ENCODE data around the gene UNC13C. TPM values are rescaled to one million over a fixed set of nuclear protein-coding genes. Genes with fewer than 3 reads are reported as not detected.

Gene UNC13C
- total RNA-seq, 1 donor from 2014 or later: not detected

DNA sequence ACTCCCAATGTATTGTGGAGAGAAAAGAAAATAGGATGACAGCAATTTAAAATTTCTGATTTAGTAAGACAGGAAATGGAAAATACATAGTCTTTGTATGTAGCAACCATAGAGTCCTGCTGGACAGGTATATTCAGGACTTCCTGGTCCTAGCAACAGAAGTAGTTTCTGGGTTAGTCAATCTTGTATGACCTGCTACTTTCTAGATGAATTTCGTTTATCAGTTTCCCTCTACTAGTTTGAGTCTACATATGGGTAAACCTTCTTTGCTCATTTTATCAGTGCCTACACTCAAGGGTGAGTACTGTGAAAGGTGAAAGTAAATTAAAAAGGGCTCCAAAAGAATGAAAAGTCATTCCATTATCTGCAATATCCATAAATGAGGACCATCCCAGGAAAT is 309.8 kb downstream of the UNC13C start:
- Mint-ChIP-seq H3K27ac (no peak overlapping the region), H3K4me1 (ENCODE audit: low read depth) (peaks cover 5% of the 10 kb centered on the region), H3K4me3 (ENCODE audit: low read depth) (no peak overlapping the region), H3K36me3 (ENCODE audit: low read depth) (no peaks in the 10 kb centered on the region), H3K27me3 (ENCODE audit: low read depth) (no peaks in the 10 kb centered on the region), H3K9me3 (no peaks in the 10 kb centered on the region)
- DNase-seq (ENCODE audit: low spot score): no peak
- intact Hi-C loops (cut with micrococcal nuclease): no loop called here

DNA sequence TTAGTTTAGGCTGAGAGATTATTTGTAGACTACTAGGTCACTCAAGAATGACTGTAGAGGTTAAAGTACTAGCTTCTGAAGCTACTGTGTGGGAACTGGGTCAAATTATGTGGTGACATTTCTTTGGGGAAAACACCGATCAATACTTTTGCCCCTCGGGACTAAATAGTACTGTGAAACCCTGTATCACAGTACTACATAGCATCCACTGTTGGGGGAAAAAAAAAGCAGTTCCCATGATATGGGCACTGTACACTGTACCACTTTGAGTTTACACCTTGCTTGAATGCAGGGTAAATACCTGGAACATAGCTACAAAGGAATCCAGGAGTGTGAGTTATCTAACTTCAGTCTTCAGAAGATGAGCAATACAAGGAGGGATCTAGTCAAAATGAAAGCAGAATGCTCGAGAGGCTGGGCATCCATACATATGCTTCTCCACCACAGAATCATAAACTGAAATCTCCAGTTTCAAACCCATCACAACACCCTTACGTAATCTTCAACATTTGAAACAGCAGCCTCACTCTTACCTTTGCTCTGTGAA is 311.4 kb downstream of the UNC13C start:
- no peaks in the 10 kb centered on the region for H3K27me3 Mint-ChIP-seq (ENCODE audit: low read depth)
- H3K4me3 Mint-ChIP-seq (ENCODE audit: low read depth): no peak overlapping the region
- no peak overlapping the region for H3K27ac Mint-ChIP-seq
- H3K4me1 Mint-ChIP-seq (ENCODE audit: low read depth): peaks cover 5% of the 10 kb centered on the region
- DNase-seq (ENCODE audit: low spot score): no peak
- intact Hi-C loops (cut with micrococcal nuclease): no loop called here
- H3K9me3 Mint-ChIP-seq: no peaks in the 10 kb centered on the region
- no peaks in the 10 kb centered on the region for H3K36me3 Mint-ChIP-seq (ENCODE audit: low read depth)

DNA sequence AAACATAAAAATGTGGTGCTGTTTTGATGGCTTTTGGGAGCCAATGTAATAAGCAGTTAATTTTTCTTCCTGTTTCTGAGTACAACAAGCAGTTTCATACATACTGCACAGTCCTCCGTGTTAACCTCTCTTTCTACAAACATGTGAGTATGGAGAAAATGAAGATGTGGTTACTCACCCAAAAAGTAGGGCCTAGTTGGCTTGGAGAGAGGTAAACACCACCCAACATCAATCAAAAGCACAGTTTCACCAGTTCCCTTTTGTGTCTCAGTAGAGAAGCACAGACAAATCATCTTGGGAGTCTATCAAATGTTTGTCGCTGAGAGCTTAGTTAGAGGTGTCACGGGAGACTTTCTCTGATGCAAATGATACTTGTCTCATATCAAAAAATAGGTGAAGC is 320.2 kb downstream of the UNC13C start:
- intact Hi-C loops (cut with micrococcal nuclease): no loop called here
- no peak for DNase-seq (ENCODE audit: low spot score)
- Mint-ChIP-seq H3K9me3 (no peaks in the 10 kb centered on the region), H3K27me3 (ENCODE audit: low read depth) (no peaks in the 10 kb centered on the region), H3K27ac (no peak overlapping the region), H3K4me3 (ENCODE audit: low read depth) (no peak overlapping the region), H3K36me3 (ENCODE audit: low read depth) (no peaks in the 10 kb centered on the region), H3K4me1 (ENCODE audit: low read depth) (no peaks in the 10 kb centered on the region)

DNA sequence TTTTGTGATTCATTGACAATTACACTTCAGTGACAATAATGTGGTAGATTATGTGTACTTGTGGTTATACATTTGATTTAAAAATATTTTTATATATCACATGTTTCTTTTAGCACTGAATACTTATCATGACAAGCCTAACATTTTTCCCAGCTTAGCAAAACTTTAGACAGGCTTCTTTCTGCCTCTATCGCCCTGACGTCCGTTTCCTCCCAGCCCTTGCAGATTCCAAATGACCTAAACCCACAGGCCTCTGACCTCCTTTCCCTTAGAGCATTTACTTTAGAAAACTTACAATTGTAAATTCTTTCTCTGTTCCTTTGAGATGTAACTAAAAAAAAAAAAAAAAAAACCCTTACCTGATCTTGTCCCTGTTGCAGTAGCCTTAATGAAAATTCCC is 326.1 kb downstream of the UNC13C start:
- Mint-ChIP-seq H3K27me3 (ENCODE audit: low read depth) (no peaks in the 10 kb centered on the region), H3K36me3 (ENCODE audit: low read depth) (no peaks in the 10 kb centered on the region), H3K4me1 (ENCODE audit: low read depth) (no peaks in the 10 kb centered on the region), H3K4me3 (ENCODE audit: low read depth) (no peak overlapping the region), H3K9me3 (no peaks in the 10 kb centered on the region), H3K27ac (no peak overlapping the region)
- intact Hi-C loops (cut with micrococcal nuclease): no loop called here
- DNase-seq (ENCODE audit: low spot score): no peak

DNA sequence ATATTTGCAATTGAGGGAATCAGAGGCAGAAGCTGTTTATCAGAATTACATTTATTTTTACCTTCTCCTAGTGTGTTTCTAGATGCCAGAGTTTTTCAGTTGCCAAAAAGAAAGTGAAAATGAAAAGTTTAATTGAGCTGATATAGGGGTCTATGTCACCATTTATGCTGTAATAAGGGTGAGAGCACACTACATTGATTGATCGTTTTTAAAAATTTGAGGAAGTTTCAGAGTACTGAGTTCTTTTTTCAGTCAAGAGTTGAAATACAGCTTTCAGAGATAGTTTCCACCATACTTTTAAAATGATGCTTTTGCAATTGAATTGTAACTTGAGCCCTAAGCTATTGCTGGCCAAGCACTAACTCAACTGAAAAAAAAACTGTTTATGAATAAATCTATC is 326.9 kb downstream of the UNC13C start:
- no peak overlapping the region for H3K4me3 Mint-ChIP-seq (ENCODE audit: low read depth)
- no peaks in the 10 kb centered on the region for H3K27me3 Mint-ChIP-seq (ENCODE audit: low read depth)
- no peaks in the 10 kb centered on the region for H3K36me3 Mint-ChIP-seq (ENCODE audit: low read depth)
- intact Hi-C loops (cut with micrococcal nuclease): no loop called here
- no peaks in the 10 kb centered on the region for H3K9me3 Mint-ChIP-seq
- no peak overlapping the region for H3K27ac Mint-ChIP-seq
- no peaks in the 10 kb centered on the region for H3K4me1 Mint-ChIP-seq (ENCODE audit: low read depth)
- no peak for DNase-seq (ENCODE audit: low spot score)

DNA sequence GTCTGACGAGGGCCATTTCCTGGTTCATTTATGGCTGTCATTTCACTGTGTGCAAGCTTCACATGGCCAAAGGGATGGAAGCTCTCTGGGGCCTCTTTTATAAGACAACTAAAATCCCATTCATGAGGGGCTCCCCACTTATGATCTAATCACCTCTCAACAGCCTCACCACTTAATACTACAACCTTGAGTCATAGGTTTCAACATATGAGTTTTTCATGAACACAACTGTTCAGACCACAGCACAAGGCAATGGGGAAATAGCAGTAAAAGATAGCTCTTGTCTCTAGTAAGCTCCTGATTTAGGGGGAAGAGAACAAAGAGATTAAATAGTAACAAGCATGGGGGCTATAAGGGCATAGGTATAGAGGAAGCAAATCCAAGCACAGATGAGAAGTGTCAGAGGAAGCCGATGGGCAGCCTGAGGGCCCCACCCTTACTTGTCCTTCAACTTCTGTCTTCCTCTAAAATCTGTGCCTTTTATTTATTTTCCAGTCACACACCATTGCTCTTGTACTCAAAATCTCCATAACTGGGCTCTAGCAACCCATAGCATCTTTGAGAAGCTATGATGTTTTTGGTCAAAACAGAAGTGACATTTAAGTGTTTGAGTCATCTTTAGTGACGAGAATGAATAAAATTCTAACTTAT is 329.1 kb downstream of the UNC13C start:
- intact Hi-C loops (cut with micrococcal nuclease): no loop called here

DNA sequence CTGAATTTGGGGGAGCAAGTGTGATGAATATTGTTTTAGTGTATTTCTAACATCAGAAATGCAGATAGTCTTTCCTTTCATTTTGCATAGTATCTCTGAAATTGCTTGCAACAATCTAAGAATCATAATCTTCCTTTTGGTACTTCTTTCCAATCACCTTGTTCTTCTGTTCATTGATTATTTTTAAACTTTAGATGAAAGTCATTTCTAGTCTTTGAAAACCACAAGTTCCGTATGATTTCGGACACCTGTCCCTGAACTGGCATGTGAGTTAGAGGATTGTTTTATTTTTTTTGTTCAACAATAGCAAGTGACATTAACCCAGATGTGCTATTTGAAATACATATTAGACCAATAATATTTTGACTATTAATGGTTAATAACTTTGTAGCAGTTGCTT is 329.7 kb downstream of the UNC13C start:
- Mint-ChIP-seq H3K9me3 (no peaks in the 10 kb centered on the region), H3K4me1 (ENCODE audit: low read depth) (no peaks in the 10 kb centered on the region), H3K36me3 (ENCODE audit: low read depth) (no peaks in the 10 kb centered on the region), H3K4me3 (ENCODE audit: low read depth) (no peak overlapping the region), H3K27me3 (ENCODE audit: low read depth) (no peaks in the 10 kb centered on the region), H3K27ac (no peak overlapping the region)
- DNase-seq (ENCODE audit: low spot score): no peak
- intact Hi-C loops (cut with micrococcal nuclease): no loop called here

More for the DNA sequence above, 329.1 kb downstream of the UNC13C start:
- DNase-seq (ENCODE audit: low spot score): no peak
- Mint-ChIP-seq H3K27me3 (ENCODE audit: low read depth) (no peaks in the 10 kb centered on the region), H3K4me3 (ENCODE audit: low read depth) (no peak overlapping the region), H3K9me3 (no peaks in the 10 kb centered on the region), H3K27ac (no peak overlapping the region), H3K36me3 (ENCODE audit: low read depth) (no peaks in the 10 kb centered on the region), H3K4me1 (ENCODE audit: low read depth) (no peaks in the 10 kb centered on the region)

DNA sequence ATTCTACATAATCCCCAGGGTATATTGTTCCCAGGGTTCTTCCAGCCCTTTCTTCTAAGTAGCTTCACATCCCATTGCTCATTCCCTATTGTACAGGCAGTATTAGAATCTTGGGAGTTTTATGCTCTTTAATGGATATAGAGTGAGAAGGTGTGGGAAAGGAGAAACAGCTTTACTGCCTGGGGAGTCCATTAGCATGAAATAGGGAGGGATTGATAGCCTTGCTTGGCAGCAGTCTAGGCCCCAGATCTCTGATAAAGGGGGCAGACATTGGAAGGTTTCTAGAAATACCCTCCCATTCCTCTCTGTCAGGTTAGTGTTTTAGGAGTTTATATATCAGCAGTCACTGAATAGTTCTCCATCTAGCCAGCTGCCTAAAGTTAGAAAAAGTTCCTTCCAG is 334.3 kb downstream of the UNC13C start:
- intact Hi-C loops (cut with micrococcal nuclease): no loop called here

DNA sequence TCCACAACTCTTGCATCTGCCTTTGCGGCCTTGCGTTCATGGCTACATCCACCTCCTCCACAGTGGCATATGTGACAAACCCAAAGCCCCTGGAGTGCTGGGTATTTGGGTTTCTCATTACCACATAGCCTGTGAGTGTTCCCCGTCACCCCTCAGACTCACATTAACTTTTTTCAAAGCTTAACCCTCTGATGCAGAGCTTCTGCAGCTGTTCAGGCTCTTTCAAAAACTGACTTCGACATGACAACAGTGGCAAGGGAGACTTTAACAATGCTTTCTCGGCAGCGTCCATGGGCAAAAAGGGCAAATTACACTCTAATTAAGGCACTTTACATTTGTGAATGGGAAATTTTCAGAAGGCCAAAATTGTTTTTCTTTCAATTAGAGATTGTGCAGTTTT is 343.2 kb downstream of the UNC13C start:
- intact Hi-C loops (cut with micrococcal nuclease): no loop called here
- H3K27ac Mint-ChIP-seq: no peak overlapping the region
- no peak overlapping the region for H3K4me3 Mint-ChIP-seq (ENCODE audit: low read depth)
- no peaks in the 10 kb centered on the region for H3K27me3 Mint-ChIP-seq (ENCODE audit: low read depth)
- DNase-seq (ENCODE audit: low spot score): no peak
- H3K4me1 Mint-ChIP-seq (ENCODE audit: low read depth): no peaks in the 10 kb centered on the region
- H3K36me3 Mint-ChIP-seq (ENCODE audit: low read depth): no peaks in the 10 kb centered on the region
- H3K9me3 Mint-ChIP-seq: no peaks in the 10 kb centered on the region

More for the DNA sequence above, 334.3 kb downstream of the UNC13C start:
- Mint-ChIP-seq H3K9me3 (no peaks in the 10 kb centered on the region), H3K27me3 (ENCODE audit: low read depth) (no peaks in the 10 kb centered on the region), H3K4me3 (ENCODE audit: low read depth) (no peak overlapping the region), H3K27ac (no peak overlapping the region), H3K4me1 (ENCODE audit: low read depth) (no peaks in the 10 kb centered on the region), H3K36me3 (ENCODE audit: low read depth) (no peaks in the 10 kb centered on the region)
- no peak for DNase-seq (ENCODE audit: low spot score)

DNA sequence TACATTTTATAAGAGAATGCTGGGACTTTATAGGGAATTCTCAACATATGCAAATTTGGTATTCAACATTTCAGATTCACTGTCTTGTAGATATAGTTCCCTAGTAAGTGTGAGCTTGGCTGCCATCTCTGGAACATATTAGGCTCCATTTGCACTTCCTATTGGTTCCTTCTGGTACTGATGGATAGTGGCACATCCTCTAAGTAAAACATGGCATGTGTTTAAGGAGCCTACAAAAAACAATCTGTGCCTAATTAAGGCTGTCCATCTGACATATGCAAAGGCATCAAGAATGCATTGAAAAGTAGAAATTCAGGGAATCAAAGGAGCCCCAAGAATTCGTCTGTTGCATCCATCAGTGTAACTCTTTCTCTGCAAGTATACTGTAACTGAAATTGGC is 344.1 kb downstream of the UNC13C start:
- Mint-ChIP-seq H3K4me3 (ENCODE audit: low read depth) (no peak overlapping the region), H3K4me1 (ENCODE audit: low read depth) (no peaks in the 10 kb centered on the region), H3K9me3 (no peaks in the 10 kb centered on the region), H3K27ac (no peak overlapping the region), H3K27me3 (ENCODE audit: low read depth) (no peaks in the 10 kb centered on the region), H3K36me3 (ENCODE audit: low read depth) (no peaks in the 10 kb centered on the region)
- no peak for DNase-seq (ENCODE audit: low spot score)
- intact Hi-C loops (cut with micrococcal nuclease): no loop called here

DNA sequence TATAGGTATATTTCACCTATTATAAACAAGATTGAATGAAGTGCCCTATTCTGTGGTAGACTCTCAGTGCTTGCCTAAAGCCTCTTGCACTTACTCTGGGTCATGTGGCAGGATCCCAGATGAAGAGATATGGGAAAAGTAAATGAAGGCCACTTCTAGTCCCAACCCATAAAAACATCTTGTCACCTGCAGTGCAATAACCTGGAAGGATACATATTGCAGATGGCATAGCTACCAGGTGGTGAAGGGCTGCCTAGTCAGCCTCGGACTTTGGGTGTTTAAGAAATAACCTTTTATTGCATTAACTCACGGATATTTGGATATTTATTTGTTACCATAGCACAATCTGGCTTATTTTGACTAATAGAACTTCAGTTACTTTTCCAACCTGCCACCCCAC is 367.1 kb downstream of the UNC13C start:
- Mint-ChIP-seq H3K4me3 (ENCODE audit: low read depth) (no peak overlapping the region), H3K4me1 (ENCODE audit: low read depth) (no peaks in the 10 kb centered on the region), H3K27me3 (ENCODE audit: low read depth) (no peaks in the 10 kb centered on the region), H3K36me3 (ENCODE audit: low read depth) (no peaks in the 10 kb centered on the region), H3K27ac (no peak overlapping the region), H3K9me3 (peaks cover 12% of the 10 kb centered on the region)
- intact Hi-C loops (cut with micrococcal nuclease): no loop called here
- no peak for DNase-seq (ENCODE audit: low spot score)

DNA sequence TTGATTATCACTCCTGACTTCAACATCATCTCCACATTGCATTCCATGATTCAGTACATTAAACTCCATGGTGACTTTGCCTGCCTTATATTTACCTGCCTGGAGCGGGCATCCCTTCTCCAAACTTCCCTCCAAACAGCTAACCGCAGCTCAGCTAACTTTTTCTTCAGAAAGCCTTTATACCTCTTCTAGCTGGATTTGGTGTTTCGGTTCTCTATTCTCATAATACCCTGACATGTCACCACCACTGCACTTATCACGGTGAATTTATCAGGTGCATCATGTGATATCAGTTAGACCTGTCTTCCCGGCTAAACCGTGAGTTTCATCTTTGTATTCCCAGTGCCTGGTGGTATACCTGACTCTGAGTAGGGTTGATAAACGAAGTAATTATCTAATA is 367.6 kb downstream of the UNC13C start:
- no peak overlapping the region for H3K4me3 Mint-ChIP-seq (ENCODE audit: low read depth)
- intact Hi-C loops (cut with micrococcal nuclease): no loop called here
- peaks cover 12% of the 10 kb centered on the region for H3K9me3 Mint-ChIP-seq
- DNase-seq (ENCODE audit: low spot score): no peak
- H3K27ac Mint-ChIP-seq: no peak overlapping the region
- no peaks in the 10 kb centered on the region for H3K27me3 Mint-ChIP-seq (ENCODE audit: low read depth)
- no peaks in the 10 kb centered on the region for H3K36me3 Mint-ChIP-seq (ENCODE audit: low read depth)
- H3K4me1 Mint-ChIP-seq (ENCODE audit: low read depth): no peaks in the 10 kb centered on the region

DNA sequence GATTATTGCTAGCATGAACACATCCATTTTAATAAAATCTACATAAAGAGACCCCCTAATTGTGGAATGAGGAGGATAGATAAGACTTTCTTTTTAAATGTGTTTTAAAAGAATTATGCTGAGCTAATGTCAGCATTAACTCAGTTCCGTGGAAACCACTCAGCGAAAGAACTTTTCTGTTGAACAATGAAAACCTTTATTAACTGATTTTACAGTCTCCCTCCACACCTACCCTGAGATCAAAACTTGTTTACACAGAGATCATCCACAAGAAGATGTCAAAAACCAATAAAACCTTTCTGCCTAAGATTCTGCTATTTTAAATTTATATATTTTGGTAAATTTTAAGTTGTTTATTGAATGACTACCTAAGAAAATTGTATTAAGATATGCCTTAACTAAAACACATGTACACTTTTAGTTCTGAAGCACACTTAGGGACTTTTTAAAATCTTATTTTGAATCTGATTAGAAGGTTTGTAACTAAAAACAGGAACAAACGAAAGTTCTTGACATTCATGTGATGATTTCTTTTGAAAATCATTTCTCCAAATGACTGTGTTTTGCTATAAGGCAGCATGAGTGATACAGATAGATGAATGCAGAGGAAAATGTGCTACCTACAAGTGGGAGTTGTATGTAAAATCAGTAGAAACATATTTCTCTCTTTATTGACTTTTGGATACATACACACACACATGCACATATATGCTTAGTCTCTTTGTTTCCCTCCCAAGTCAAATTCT is 369.0 kb downstream of the UNC13C start:
- no peak for DNase-seq (ENCODE audit: low spot score)
- Mint-ChIP-seq H3K27ac (no peak overlapping the region), H3K36me3 (ENCODE audit: low read depth) (no peaks in the 10 kb centered on the region), H3K27me3 (ENCODE audit: low read depth) (no peaks in the 10 kb centered on the region), H3K4me1 (ENCODE audit: low read depth) (no peaks in the 10 kb centered on the region), H3K4me3 (ENCODE audit: low read depth) (no peak overlapping the region), H3K9me3 (peaks cover 12% of the 10 kb centered on the region)
- intact Hi-C loops (cut with micrococcal nuclease): no loop called here
